HL-60 (cell line): ENCODE results near the gene TPRKB.

ENCODE experiments used
- GABPA ChIP-seq: IDR thresholded peaks from 2 replicates; pipeline ENCODE4 v1.6.1; 2012; ENCODE audit warnings: low read depth
- POLR2AphosphoS5 ChIP-seq: IDR thresholded peaks from 2 replicates; pipeline ENCODE4 v1.6.1; 2012; ENCODE audit warnings: low read depth
- TF ChIP-seq, protein P1 (sequence below): IDR thresholded peaks from one replicate; pipeline ENCODE4 v1.5.1; 2011; ENCODE audit warnings: low read length, control low read depth, inconsistent platforms; ENCODE audit not compliant: insufficient read depth

DNA sequence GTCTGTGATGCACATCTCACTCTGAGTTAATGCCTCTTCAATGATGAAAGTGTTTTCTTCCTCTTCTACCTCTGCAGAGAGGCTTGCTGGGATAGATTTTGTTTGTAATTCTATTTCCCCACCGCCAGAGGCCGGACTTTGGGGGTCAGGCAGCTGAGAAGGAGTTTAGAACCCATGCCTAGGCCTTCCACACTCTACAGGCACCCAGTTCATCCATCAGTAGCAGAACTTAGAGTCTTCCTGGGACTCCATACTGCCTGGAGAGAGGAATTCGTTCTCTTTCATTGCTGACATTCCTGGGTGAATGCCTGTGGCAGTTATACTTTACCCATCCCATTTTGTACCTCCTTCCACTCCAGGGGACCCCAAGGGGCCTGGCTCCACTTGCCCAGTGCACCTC is 9.1 kb downstream of the TPRKB start:
- no peak for TF ChIP-seq POLR2AphosphoS5
- TF ChIP-seq, protein P1, sequence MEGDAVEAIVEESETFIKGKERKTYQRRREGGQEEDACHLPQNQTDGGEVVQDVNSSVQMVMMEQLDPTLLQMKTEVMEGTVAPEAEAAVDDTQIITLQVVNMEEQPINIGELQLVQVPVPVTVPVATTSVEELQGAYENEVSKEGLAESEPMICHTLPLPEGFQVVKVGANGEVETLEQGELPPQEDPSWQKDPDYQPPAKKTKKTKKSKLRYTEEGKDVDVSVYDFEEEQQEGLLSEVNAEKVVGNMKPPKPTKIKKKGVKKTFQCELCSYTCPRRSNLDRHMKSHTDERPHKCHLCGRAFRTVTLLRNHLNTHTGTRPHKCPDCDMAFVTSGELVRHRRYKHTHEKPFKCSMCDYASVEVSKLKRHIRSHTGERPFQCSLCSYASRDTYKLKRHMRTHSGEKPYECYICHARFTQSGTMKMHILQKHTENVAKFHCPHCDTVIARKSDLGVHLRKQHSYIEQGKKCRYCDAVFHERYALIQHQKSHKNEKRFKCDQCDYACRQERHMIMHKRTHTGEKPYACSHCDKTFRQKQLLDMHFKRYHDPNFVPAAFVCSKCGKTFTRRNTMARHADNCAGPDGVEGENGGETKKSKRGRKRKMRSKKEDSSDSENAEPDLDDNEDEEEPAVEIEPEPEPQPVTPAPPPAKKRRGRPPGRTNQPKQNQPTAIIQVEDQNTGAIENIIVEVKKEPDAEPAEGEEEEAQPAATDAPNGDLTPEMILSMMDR = no peak
- no peak for TF ChIP-seq GABPA
